Inflammatory macrophage treated with lipopolysaccharide for 1 hour (primary cell): ENCODE data around the gene GADD45G.

ENCODE experiments used
- DNase-seq, 2 donors: peaks; one replicate each; pipeline ENCODE4 v3.0.0-alpha.2; 2020 to 2022

The GADD45G gene

DNA sequence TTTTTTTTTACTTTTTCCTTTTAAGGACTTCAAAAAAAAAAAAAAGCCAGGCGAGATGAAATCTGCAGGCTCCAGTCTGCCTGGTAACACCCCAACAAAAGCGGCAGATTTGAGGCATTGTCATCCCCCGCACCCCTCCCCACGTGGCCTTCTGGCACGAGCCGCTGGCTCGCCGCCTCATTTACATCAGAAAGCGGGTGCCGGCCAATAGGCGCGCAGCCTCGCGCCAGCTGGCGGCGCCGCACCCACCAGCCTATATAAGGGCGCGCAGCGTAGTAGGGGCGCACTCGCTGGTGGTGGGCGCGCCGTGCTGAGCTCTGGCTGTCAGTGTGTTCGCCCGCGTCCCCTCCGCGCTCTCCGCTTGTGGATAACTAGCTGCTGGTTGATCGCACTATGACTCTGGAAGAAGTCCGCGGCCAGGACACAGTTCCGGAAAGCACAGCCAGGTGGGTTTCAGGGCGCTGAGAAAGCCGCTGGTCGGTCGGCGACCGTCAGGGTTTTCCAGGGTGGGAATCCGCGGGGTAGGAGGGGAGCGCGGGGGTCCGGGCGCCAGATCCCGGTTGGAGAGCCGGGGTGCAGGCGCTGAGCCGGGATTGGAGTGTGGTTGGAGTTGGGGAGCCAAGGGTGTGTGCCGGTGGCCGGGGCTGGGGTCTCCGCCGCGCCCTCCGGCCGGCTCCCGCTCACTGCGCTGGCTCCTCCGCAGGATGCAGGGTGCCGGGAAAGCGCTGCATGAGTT lies at the start of gene GADD45G:
GADD45G (plus strand) TSS at position 284 of the 736 bp plus-strand sequence; CDS start at position 394, 110 bp downstream.
- peak; percentile 93 to 96 for DNase-seq

DNA sequence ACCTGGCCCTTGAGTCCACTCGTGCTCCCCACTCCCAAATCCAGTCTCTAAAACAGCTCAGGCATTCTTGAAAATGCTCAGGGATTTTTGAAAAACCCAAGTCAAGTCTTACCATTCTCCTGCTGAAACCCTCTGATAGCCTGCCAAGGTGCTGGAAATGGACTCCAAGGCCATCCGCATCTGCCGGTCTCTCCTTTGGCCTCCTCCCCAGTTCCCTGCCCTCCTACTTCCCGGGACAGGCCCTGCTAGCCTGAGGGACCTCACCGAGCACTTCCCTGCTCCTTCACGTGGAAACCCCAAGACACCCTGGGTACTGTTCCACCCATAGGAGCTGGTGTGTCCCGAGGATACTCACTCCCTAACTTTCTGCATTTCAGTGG lies 49.8 kb upstream of the GADD45G start:
- no peak for DNase-seq

- no peak for DNase-seq
Observed at GRCh38 chr9:89555451-89556375, 49.1 kb upstream of the GADD45G start.

- no peak for DNase-seq
Observed at GRCh38 chr9:89558196-89558899, 46.5 kb upstream of the GADD45G start.

DNA sequence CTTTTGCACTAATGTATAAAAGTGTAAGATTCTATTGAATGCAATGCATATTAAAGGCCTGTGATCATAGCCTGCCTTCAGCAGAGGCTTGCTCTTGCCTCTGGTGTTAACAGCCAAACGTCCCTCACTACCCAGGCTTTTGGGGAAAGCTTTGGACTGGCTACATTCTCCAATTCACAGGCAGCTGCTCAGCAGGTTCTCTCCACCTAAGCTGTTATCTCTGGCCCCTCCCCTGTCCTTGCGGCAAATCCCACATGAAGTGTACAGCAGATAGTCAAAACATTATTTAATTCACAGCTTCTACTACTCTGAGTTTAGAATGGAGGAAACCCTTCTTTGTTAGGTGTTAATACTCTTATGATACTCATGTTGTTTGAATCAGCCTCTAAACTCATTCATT lies 45.9 kb upstream of the GADD45G start:
- DNase-seq = no peak

DNA sequence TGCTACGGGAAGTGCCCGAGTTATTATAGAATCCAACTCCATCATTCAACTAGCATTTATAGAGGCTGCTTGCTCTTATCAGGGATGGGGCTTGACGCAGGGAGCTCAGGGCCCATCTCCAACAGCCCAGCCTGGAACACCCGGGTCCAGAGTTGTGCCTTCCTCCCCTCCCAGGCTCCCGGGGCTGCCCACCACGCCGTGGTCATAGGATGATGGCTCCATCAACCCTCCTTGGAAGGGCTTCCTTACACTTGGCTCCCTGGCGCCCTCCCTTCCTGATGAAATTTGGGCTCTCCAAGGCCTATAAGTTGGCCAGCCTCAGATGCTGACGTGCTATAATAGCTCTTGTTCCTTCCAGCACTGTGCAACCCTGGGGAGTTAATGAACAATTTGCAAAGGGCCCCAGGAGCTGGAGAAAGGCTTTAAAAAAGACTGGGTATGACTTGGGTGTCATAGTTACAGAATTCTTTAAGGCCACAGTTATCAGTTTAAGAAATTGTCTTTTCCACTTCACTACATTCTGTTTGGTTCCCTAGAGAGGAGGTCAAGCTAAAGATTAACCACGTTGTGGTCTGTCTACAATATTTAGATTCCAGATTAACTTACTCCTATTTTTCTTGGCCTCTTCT lies 42.5 kb upstream of the GADD45G start:
- no peak for DNase-seq

- DNase-seq = no peak
Observed at GRCh38 chr9:89563571-89564345, 41.1 kb upstream of the GADD45G start.

DNA sequence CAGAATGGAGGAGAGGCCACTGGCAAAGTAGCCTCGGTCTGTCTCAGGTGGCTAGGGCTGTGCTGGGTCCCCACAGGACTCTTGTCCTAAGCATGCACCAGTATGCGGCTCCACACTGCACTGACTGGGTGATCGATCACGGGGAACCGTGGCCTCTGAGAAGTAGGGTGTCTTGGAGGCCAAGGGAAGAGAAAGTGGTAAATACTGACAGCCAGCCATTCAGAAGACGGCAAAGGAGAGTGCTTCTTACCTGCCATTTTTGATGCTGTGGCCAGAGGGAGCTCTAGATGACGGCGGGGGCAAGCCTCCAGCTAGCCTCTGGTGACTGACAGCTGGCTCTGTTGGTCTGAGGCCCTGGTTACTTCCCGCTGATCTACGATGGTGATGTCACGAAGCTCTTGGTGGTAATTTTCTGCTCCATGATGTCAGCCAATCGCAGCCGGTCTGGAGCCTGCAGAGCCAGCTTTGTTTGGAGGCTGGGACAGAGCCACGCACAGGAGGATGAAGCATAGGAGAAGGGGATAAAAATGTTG lies 40.4 kb upstream of the GADD45G start:
- DNase-seq = no peak

- DNase-seq = no peak
Observed at GRCh38 chr9:89567649-89568048, 37.2 kb upstream of the GADD45G start.

DNA sequence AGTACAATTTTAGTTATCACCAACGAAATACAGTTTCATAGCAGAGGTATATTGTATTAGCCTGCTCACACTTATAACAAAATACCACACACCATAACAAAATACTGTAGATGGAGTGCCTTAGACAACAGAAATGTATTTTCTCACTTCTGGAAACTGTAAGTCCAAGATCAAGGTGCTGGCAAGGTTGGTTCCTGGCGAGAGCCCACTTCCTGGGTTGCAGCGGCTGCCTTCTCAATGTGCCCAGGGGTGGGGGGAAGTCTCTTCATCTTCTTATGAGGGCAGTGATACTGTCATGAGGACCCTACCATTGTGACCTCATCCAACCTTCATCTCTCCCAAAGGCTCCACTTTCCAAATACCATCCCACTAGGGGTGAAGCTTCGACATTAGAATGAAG lies 30.5 kb upstream of the GADD45G start:
- no peak for DNase-seq

- peak in 1 of 2 donors; percentile 79 for DNase-seq
Observed at GRCh38 chr9:89576404-89576839, 28.4 kb upstream of the GADD45G start.

- DNase-seq = no peak
Observed at GRCh38 chr9:89577363-89577762, 27.4 kb upstream of the GADD45G start.

- no peak for DNase-seq
Observed at GRCh38 chr9:89579741-89580385, 24.9 kb upstream of the GADD45G start.

DNA sequence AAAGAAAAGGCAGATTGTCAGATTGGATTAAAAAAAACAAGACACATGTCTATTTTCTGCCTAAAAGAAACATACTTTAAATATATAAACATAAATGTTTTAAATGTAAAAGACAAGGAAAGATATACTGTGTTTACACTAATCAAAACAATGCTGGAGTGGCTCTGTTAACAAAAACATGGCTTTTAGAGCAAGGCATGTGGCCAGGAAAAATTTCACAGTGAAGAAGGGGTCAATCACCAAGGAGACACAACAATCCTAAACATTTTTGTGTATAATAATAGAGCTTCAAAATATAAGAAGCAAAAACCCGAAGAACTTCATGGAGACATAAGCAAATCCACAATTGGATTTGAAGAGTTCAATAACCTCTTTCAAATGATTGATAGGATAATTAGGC lies 18.5 kb upstream of the GADD45G start:
- no peak for DNase-seq

- DNase-seq = no peak
Observed at GRCh38 chr9:89588271-89588879, 16.4 kb upstream of the GADD45G start.

GRCh38 chr9:89590415-89590814 lies 14.4 kb upstream of the GADD45G start:
- no peak for DNase-seq

- no peak for DNase-seq
Observed at GRCh38 chr9:89591274-89592212, 13.3 kb upstream of the GADD45G start.

DNA sequence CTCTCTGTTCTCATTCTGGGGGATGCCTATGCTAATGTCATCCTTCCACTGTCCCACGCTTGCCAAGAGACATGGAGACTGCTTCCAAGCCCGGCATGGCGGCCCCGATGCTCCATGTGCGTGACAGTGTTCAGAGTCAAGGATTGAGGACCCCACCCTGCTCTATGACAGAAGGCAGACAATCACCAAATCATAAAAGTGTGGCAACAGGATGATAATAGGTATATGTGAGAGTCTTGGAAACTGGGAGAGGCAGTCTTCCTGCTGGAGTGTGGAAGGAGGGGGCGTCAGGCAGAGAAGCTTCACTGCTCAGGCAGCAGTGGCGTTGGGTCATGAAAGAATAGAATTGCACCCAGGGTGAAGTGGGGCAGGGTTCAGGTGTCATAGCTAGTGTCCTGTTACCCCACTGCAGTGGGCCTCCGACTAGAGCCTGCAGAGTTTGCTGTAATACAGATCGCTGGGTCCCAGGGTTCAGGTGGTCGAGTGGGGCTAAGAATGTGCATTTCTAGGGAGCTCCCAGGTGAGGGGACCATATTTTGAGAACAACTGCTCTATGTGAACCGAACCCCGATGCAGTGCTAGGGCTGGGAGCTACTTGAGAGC lies 12.5 kb upstream of the GADD45G start:
- no peak for DNase-seq
